Erythroblast (primary cell): ENCODE measurements around the gene TUT1.

Experiments
- GATA1 ChIP-seq: IDR thresholded peaks from 2 replicates; pipeline ENCODE4 v1.6.1; 2011; ENCODE audit warnings: low read depth, mild to moderate bottlenecking, control low read depth, low read length, moderate library complexity
- POLR2A ChIP-seq: IDR thresholded peaks from 2 replicates; pipeline ENCODE4 v1.6.1; 2011; ENCODE audit warnings: mild to moderate bottlenecking, low read length

GRCh38 chr11:62605467-62605866, 14.1 kb upstream of the TUT1 start:
- TF ChIP-seq POLR2A (no peak), GATA1 (no peak)
